Glutamatergic neuron (in vitro differentiated cells): ENCODE results near the gene ATP2B3. TPM values are rescaled to one million over a fixed set of nuclear protein-coding genes. Genes with fewer than 3 reads are reported as not detected.
A peak's percentile ranks its signal among the peaks of the same experiment; 100 is the strongest.

Source experiments
- DNase-seq: peaks from one replicate; pipeline ENCODE4 v3.0.0; 2022
- H3K27ac Mint-ChIP-seq: one replicate; pipeline ENCODE4 v1.8.0; 2020; ENCODE audit warnings: mild to moderate bottlenecking, mixed read lengths, inconsistent platforms; ENCODE audit not compliant: unreplicated experiment
- H3K27me3 Mint-ChIP-seq: one replicate; pipeline ENCODE4 v1.8.0; 2020; ENCODE audit warnings: mild to moderate bottlenecking, moderate library complexity, mixed read lengths, inconsistent platforms; ENCODE audit not compliant: unreplicated experiment
- H3K36me3 Mint-ChIP-seq: one replicate; pipeline ENCODE4 v1.8.0; 2020; ENCODE audit warnings: mild to moderate bottlenecking, mixed read lengths, inconsistent platforms; ENCODE audit not compliant: unreplicated experiment
- H3K4me1 Mint-ChIP-seq: one replicate; pipeline ENCODE4 v1.8.0; 2020; ENCODE audit warnings: mild to moderate bottlenecking, low read depth, mixed read lengths, inconsistent platforms; ENCODE audit not compliant: unreplicated experiment
- H3K4me3 Mint-ChIP-seq: one replicate; pipeline ENCODE4 v1.8.0; 2020; ENCODE audit warnings: mild to moderate bottlenecking, mixed read lengths, inconsistent platforms; ENCODE audit not compliant: unreplicated experiment
- H3K9me3 Mint-ChIP-seq: one replicate; pipeline ENCODE4 v1.8.0; 2020; ENCODE audit warnings: mild to moderate bottlenecking, moderate library complexity, mixed read lengths, inconsistent platforms; ENCODE audit not compliant: unreplicated experiment
- CTCF ChIP-seq: fragments of 200-600 bp; sonication (generic); IDR thresholded peaks from one replicate; pipeline ENCODE4 v1.5.0; 2021; ENCODE audit not compliant: partially characterized antibody, unreplicated experiment
- total RNA-seq: library from RNA; stranded (reverse); fragmentation: NEBNext Ultra II Directional; extraction: Animal tissue kit (Norgen Biotek cat#: 25700); gene quantifications from one replicate; pipeline ENCODE4 v1.2.1, GENCODE V29; 2021; ENCODE audit not compliant: unreplicated experiment

ATP2B3 gene
- total RNA-seq, 1 donor from 2014 or later, result 68.0 TPM

GRCh38 chrX:153606503-153606902 lies 89.1 kb downstream of the ATP2B3 start:
- no peak for TF ChIP-seq CTCF
- Mint-ChIP-seq H3K4me3 (no peak overlapping the region), H3K27ac (no peak overlapping the region), H3K27me3 (peaks cover 2% of the 10 kb centered on the region), H3K9me3 (peaks cover 1% of the 10 kb centered on the region), H3K36me3 (peaks cover 5% of the 10 kb centered on the region), H3K4me1 (no peaks in the 10 kb centered on the region)
- DNase-seq, result no peak

GRCh38 chrX:153608376-153608775 lies 90.9 kb downstream of the ATP2B3 start:
- H3K4me3 Mint-ChIP-seq, result peak overlapping the region; percentile 44

GRCh38 chrX:153608806-153609205 lies 91.4 kb downstream of the ATP2B3 start:
- Mint-ChIP-seq H3K4me3 (peak overlapping the region; percentile 44), H3K27ac (no peak overlapping the region), H3K36me3 (peaks cover 5% of the 10 kb centered on the region), H3K27me3 (peaks cover 2% of the 10 kb centered on the region), H3K9me3 (peaks cover 1% of the 10 kb centered on the region), H3K4me1 (no peaks in the 10 kb centered on the region)
- DNase-seq, result no peak
- no peak for TF ChIP-seq CTCF

More at GRCh38 chrX:153608376-153608775, 90.9 kb downstream of the ATP2B3 start:
- H3K4me1 Mint-ChIP-seq, result no peaks in the 10 kb centered on the region
- H3K27ac Mint-ChIP-seq, result no peak overlapping the region
- DNase-seq, result no peak
- peaks cover 2% of the 10 kb centered on the region for H3K27me3 Mint-ChIP-seq
- peaks cover 5% of the 10 kb centered on the region for H3K36me3 Mint-ChIP-seq
- no peak for TF ChIP-seq CTCF
- peaks cover 1% of the 10 kb centered on the region for H3K9me3 Mint-ChIP-seq

GRCh38 chrX:153609917-153610835 lies 92.7 kb downstream of the ATP2B3 start:
- TF ChIP-seq CTCF, result peak; percentile 85
- peak; percentile 87 for DNase-seq
- H3K4me3 Mint-ChIP-seq, result peak overlapping the region; percentile 81
- H3K36me3 Mint-ChIP-seq, result peaks cover 5% of the 10 kb centered on the region
- H3K9me3 Mint-ChIP-seq, result peaks cover 3% of the 10 kb centered on the region
- no peaks in the 10 kb centered on the region for H3K4me1 Mint-ChIP-seq
- no peak overlapping the region for H3K27ac Mint-ChIP-seq
- H3K27me3 Mint-ChIP-seq, result peaks cover 2% of the 10 kb centered on the region

GRCh38 chrX:153610836-153611213 lies 93.4 kb downstream of the ATP2B3 start:
- Mint-ChIP-seq H3K27me3 (peaks cover 2% of the 10 kb centered on the region), H3K4me3 (no peak overlapping the region), H3K27ac (no peak overlapping the region), H3K9me3 (peaks cover 3% of the 10 kb centered on the region), H3K4me1 (no peaks in the 10 kb centered on the region), H3K36me3 (peaks cover 5% of the 10 kb centered on the region)
- TF ChIP-seq CTCF, result no peak
- DNase-seq, result no peak
